GM12873 (cell line): ENCODE results near the gene ARL6IP5.

Experiments used
- CTCF ChIP-seq: IDR thresholded peaks from 2 replicates; pipeline ENCODE4 v1.5.1; 2012; ENCODE audit warnings: low read depth, mild to moderate bottlenecking, moderate library complexity, low read length, control low read depth; ENCODE audit not compliant: insufficient read depth; ENCODE audit errors: missing control alignments

The ARL6IP5 gene

GRCh38 chr3:69084326-69085167 lies at the start of gene ARL6IP5:
Gene ARL6IP5, plus strand, starts transcription at chr3:69084937. Its CDS starts 111 bp downstream, at chr3:69085048.
- no peak for TF ChIP-seq CTCF

- no peak for TF ChIP-seq CTCF
These were observed 40.1 kb upstream of the ARL6IP5 start for GRCh38 chr3:69044608-69045007.

- TF ChIP-seq CTCF = no peak
These were observed 35.7 kb upstream of the ARL6IP5 start for GRCh38 chr3:69048990-69049389.

- TF ChIP-seq CTCF = no peak
These were observed 32.8 kb upstream of the ARL6IP5 start, which contains the start of gene TMF1 for GRCh38 chr3:69051756-69052471. Gene TMF1, minus strand, starts transcription at chr3:69052333. Its CDS starts 247 bp downstream, at chr3:69052086.

GRCh38 chr3:69052472-69052898 lies 32.3 kb upstream of the ARL6IP5 start:
- no peak for TF ChIP-seq CTCF

GRCh38 chr3:69058180-69058946 lies 26.4 kb upstream of the ARL6IP5 start:
- no peak for TF ChIP-seq CTCF

GRCh38 chr3:69058947-69059224 lies 25.9 kb upstream of the ARL6IP5 start:
- no peak for TF ChIP-seq CTCF
